Duodenal mucosa (tissue), 2 donors: Measurements from ENCODE around the gene ARRDC4.
"Not testable (repeated sequence)": the region's sequence is repeated elsewhere in the genome, so short reads cannot be mapped to it uniquely, and the experiment has no call there.

Source experiments
- H3K27ac ChIP-seq: one replicate; pipeline ENCODE4 v1.7.0; 2013; ENCODE audit warnings: low read depth, low read length
- H3K27me3 ChIP-seq, 2 donors: one replicate each; pipeline ENCODE4 v1.7.0; 2013; ENCODE audit warnings: low read length in 2 of 2, control low read depth in 1 of 2; ENCODE audit not compliant: insufficient read depth in 2 of 2, control insufficient read depth in 1 of 2
- H3K36me3 ChIP-seq, 2 donors: one replicate each; pipeline ENCODE4 v1.7.0; 2013; ENCODE audit warnings: low read length in 2 of 2, control low read depth in 1 of 2; ENCODE audit not compliant: insufficient read depth in 2 of 2, control insufficient read depth in 1 of 2
- H3K4me1 ChIP-seq, 2 donors: one replicate each; pipeline ENCODE4 v1.7.0; 2013; ENCODE audit warnings: low read length in 2 of 2, control low read depth in 1 of 2; ENCODE audit not compliant: insufficient read depth in 2 of 2, control insufficient read depth in 1 of 2
- H3K4me3 ChIP-seq, 2 donors: one replicate each; pipeline ENCODE4 v1.7.0; 2013; ENCODE audit warnings: low read length in 2 of 2, low read depth in 1 of 2
- H3K9ac ChIP-seq, 2 donors: one replicate each; pipeline ENCODE4 v1.7.0; 2013; ENCODE audit warnings: low read length in 2 of 2, low read depth in 1 of 2
- H3K9me3 ChIP-seq, 2 donors: one replicate each; pipeline ENCODE4 v1.7.0; 2013; ENCODE audit warnings: low read length in 2 of 2, control low read depth in 1 of 2; ENCODE audit not compliant: control insufficient read depth in 1 of 2

The ARRDC4 gene

GRCh38 chr15:97981058-97981457 lies 20.6 kb downstream of the ARRDC4 start:
- Histone ChIP-seq H3K9me3 (no peaks in the 10 kb centered on the region), H3K4me3 (no peak overlapping the region), H3K9ac (no peak overlapping the region), H3K36me3 (no peaks in the 10 kb centered on the region), H3K4me1 (peaks cover 7 to 9% of the 10 kb centered on the region in 2 donors), H3K27me3 (no peaks in the 10 kb centered on the region), H3K27ac (no peak overlapping the region)

GRCh38 chr15:97981758-97982157 lies 21.3 kb downstream of the ARRDC4 start:
- H3K27ac ChIP-seq, result no peak overlapping the region
- peaks cover 7 to 9% of the 10 kb centered on the region in 2 donors for H3K4me1 ChIP-seq

GRCh38 chr15:97984157-97984556 lies 23.7 kb downstream of the ARRDC4 start:
- Histone ChIP-seq H3K9ac (no peak overlapping the region), H3K27ac (no peak overlapping the region), H3K4me3 (no peak overlapping the region), H3K9me3 (peaks cover 0 to 3% of the 10 kb centered on the region in 2 donors), H3K36me3 (no peaks in the 10 kb centered on the region), H3K27me3 (no peaks in the 10 kb centered on the region), H3K4me1 (peaks cover 0 to 1% of the 10 kb centered on the region in 2 donors)

More at GRCh38 chr15:97981758-97982157, 21.3 kb downstream of the ARRDC4 start:
- Histone ChIP-seq H3K27me3 (no peaks in the 10 kb centered on the region), H3K9ac (no peak overlapping the region), H3K9me3 (peaks cover 0 to under 1% of the 10 kb centered on the region in 2 donors), H3K36me3 (no peaks in the 10 kb centered on the region), H3K4me3 (no peak overlapping the region)

GRCh38 chr15:97985979-97986378 lies 25.5 kb downstream of the ARRDC4 start:
- not testable (repeated sequence) for H3K27ac ChIP-seq, H3K4me3 ChIP-seq, H3K36me3 ChIP-seq, H3K4me1 ChIP-seq, H3K9ac ChIP-seq, H3K27me3 ChIP-seq, H3K9me3 ChIP-seq

- Histone ChIP-seq H3K27me3 (no peaks in the 10 kb centered on the region), H3K4me1 (no peaks in the 10 kb centered on the region), H3K36me3 (no peaks in the 10 kb centered on the region), H3K27ac (no peak overlapping the region), H3K4me3 (no peak overlapping the region), H3K9me3 (peaks cover 0 to 3% of the 10 kb centered on the region in 2 donors), H3K9ac (no peak overlapping the region)
These were observed 26.3 kb downstream of the ARRDC4 start for GRCh38 chr15:97986781-97987180.

GRCh38 chr15:97989299-97989698 lies 28.8 kb downstream of the ARRDC4 start:
- H3K27ac ChIP-seq, result no peak overlapping the region
- no peak overlapping the region for H3K4me3 ChIP-seq
- no peak overlapping the region for H3K9ac ChIP-seq
- peaks cover 0 to 6% of the 10 kb centered on the region in 2 donors for H3K4me1 ChIP-seq
- H3K27me3 ChIP-seq, result no peaks in the 10 kb centered on the region
- H3K36me3 ChIP-seq, result no peaks in the 10 kb centered on the region
- peaks cover 0 to 3% of the 10 kb centered on the region in 2 donors for H3K9me3 ChIP-seq

GRCh38 chr15:97991972-97992541 lies 31.6 kb downstream of the ARRDC4 start:
- no peak overlapping the region for H3K9ac ChIP-seq
- H3K9me3 ChIP-seq, result no peaks in the 10 kb centered on the region
- no peak overlapping the region for H3K27ac ChIP-seq
- no peak overlapping the region for H3K4me3 ChIP-seq
- H3K27me3 ChIP-seq, result no peaks in the 10 kb centered on the region
- H3K36me3 ChIP-seq, result no peaks in the 10 kb centered on the region
- H3K4me1 ChIP-seq, result peaks cover 18 to 22% of the 10 kb centered on the region in 2 donors

- H3K4me3 ChIP-seq, result no peak overlapping the region
- H3K27ac ChIP-seq, result no peak overlapping the region
- H3K4me1 ChIP-seq, result peaks cover 18 to 22% of the 10 kb centered on the region in 2 donors
- no peaks in the 10 kb centered on the region for H3K9me3 ChIP-seq
- no peak overlapping the region for H3K9ac ChIP-seq
- H3K27me3 ChIP-seq, result no peaks in the 10 kb centered on the region
- no peaks in the 10 kb centered on the region for H3K36me3 ChIP-seq
These were observed 32.3 kb downstream of the ARRDC4 start for GRCh38 chr15:97992823-97993222.

GRCh38 chr15:97993310-97993738 lies 32.8 kb downstream of the ARRDC4 start:
- Histone ChIP-seq H3K36me3 (no peaks in the 10 kb centered on the region), H3K9me3 (no peaks in the 10 kb centered on the region), H3K4me3 (no peak overlapping the region), H3K4me1 (peaks cover 18 to 22% of the 10 kb centered on the region in 2 donors), H3K9ac (no peak overlapping the region), H3K27me3 (no peaks in the 10 kb centered on the region), H3K27ac (no peak overlapping the region)

- no peak overlapping the region for H3K4me3 ChIP-seq
- no peaks in the 10 kb centered on the region for H3K9me3 ChIP-seq
- peaks cover 18 to 22% of the 10 kb centered on the region in 2 donors for H3K4me1 ChIP-seq
- no peak overlapping the region for H3K9ac ChIP-seq
- no peak overlapping the region for H3K27ac ChIP-seq
- no peaks in the 10 kb centered on the region for H3K27me3 ChIP-seq
- H3K36me3 ChIP-seq, result no peaks in the 10 kb centered on the region
These were observed 33.7 kb downstream of the ARRDC4 start for GRCh38 chr15:97994236-97994635.
